Heart left ventricle (tissue), 13 donors: ENCODE data around the gene DUSP10.

Experiments used
- POLR2A ChIP-seq, 2 donors: fragments of 450-650 bp; IDR thresholded peaks; one replicate each; pipeline ENCODE4 v1.6.1; 2017; ENCODE audit warnings: antibody characterized with exemption in 2 of 2, mild to moderate bottlenecking in 2 of 2, moderate library complexity in 2 of 2
- TF ChIP-seq, protein P1 (sequence below), 12 donors: fragments of 200-600 bp; sonication (generic) in 4 of 12; IDR thresholded peaks; one replicate each; pipeline versions ENCODE4 v1.5.0 to v1.8.0; 2018 to 2022; ENCODE audit warnings: antibody characterized with exemption in 12 of 12, mild to moderate bottlenecking in 5 of 12
- donor health status: ischemic (EF 13 %, LVEDD 7.1; RV severe dilation, severe dysfunction).
- donor health status: DM: no; HTN: yes; CAD: no.
- donor health status: DM: no; HTN: no; CAD: no.
- donor health status: ischemic (EF 25% LVEDD 6.9; RV normal size, moderate dysfunction).
- donor health status: ischemic (EF 25% LVEDD 5.7; RV mildly dilated, moderate dysfunction).
- donor health status: ischemic (EF 35%, LVEDD 5.7; RV mildly dilated, moderate dysfunction).
- donor health status: nonischemic (EF 11% LVEDD 7.7; RV severe dilation, severe dysfunction).
- donor health status: DM: yes; HTN: yes; CAD: no.
- donor health status: PGD.
- donor health status: ischemic (EF 29% LVEDD 5.4; RV normal size, mild dysfunction).
- donor health status: nonischemic (EF 23%, LVEDD 6.1; RV moderate dilation, normal function).

DNA sequence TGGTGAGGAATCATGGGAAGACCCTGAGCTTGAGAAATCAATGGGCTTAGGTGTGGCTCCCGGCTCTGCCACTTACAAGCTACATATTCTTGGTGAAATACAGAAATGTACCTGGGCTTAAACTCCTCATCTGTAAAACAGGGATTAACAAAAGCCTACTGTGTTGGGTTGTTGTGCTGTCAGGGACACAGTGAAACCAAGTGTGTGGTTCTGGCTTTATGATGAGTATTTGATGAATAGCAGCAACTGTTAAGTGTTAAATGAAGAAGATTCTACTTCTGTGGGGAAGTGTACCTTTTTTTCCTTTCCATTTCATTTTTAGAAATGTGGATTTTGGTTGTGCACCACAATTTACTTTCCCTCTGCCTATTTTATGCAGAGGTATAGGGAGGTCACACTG, 41.1 kb upstream of the DUSP10 start:
- TF ChIP-seq, protein P1, sequence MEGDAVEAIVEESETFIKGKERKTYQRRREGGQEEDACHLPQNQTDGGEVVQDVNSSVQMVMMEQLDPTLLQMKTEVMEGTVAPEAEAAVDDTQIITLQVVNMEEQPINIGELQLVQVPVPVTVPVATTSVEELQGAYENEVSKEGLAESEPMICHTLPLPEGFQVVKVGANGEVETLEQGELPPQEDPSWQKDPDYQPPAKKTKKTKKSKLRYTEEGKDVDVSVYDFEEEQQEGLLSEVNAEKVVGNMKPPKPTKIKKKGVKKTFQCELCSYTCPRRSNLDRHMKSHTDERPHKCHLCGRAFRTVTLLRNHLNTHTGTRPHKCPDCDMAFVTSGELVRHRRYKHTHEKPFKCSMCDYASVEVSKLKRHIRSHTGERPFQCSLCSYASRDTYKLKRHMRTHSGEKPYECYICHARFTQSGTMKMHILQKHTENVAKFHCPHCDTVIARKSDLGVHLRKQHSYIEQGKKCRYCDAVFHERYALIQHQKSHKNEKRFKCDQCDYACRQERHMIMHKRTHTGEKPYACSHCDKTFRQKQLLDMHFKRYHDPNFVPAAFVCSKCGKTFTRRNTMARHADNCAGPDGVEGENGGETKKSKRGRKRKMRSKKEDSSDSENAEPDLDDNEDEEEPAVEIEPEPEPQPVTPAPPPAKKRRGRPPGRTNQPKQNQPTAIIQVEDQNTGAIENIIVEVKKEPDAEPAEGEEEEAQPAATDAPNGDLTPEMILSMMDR (IDR thresholded peaks at IDR 0.05) = no peak
- TF ChIP-seq POLR2A (IDR thresholded peaks at IDR 0.05) = no peak
